ENCODE measurements around the gene VIPR1.
"Not testable (repeated sequence)": the region's sequence is repeated elsewhere in the genome, so short reads cannot be mapped to it uniquely, and the experiment has no call there.

Gene VIPR1

GRCh38 chr3:42537350-42537749 is 34.9 kb downstream of the VIPR1 start:
- no peak for DNase-seq

- no peak for DNase-seq
Observed at GRCh38 chr3:42539871-42540714, 37.6 kb downstream of the VIPR1 start.

GRCh38 chr3:42541079-42541478 is 38.6 kb downstream of the VIPR1 start:
- DNase-seq: no peak

GRCh38 chr3:42544492-42545283 is 42.2 kb downstream of the VIPR1 start:
- no peak for DNase-seq

GRCh38 chr3:42545284-42545900 is 42.9 kb downstream of the VIPR1 start:
- no peak for DNase-seq

GRCh38 chr3:42546691-42547213 is 44.3 kb downstream of the VIPR1 start:
- no peak for DNase-seq

GRCh38 chr3:42547401-42547945 is 45.0 kb downstream of the VIPR1 start:
- DNase-seq: no peak

- no peak for DNase-seq
Observed at GRCh38 chr3:42549131-42549530, 46.7 kb downstream of the VIPR1 start.

GRCh38 chr3:42550250-42550649 is 47.8 kb downstream of the VIPR1 start:
- no peak for DNase-seq

GRCh38 chr3:42552830-42553229 is 50.4 kb downstream of the VIPR1 start:
- no peak for DNase-seq

- DNase-seq: no peak
Observed at GRCh38 chr3:42556089-42556632, 53.7 kb downstream of the VIPR1 start.

- DNase-seq: not testable (repeated sequence)
Observed at GRCh38 chr3:42556817-42557216, 54.4 kb downstream of the VIPR1 start.

- DNase-seq: no peak
Observed at GRCh38 chr3:42557854-42558253, 55.4 kb downstream of the VIPR1 start.

GRCh38 chr3:42562047-42562907 is 59.8 kb downstream of the VIPR1 start:
- no peak for DNase-seq

- DNase-seq: no peak
Observed at GRCh38 chr3:42569593-42570142, 67.2 kb downstream of the VIPR1 start.

GRCh38 chr3:42572278-42572677 is 69.8 kb downstream of the VIPR1 start:
- no peak for DNase-seq

GRCh38 chr3:42575137-42575741 is 72.8 kb downstream of the VIPR1 start:
- no peak for DNase-seq

- DNase-seq: no peak
Observed at GRCh38 chr3:42578054-42578453, 75.6 kb downstream of the VIPR1 start.

GRCh38 chr3:42579346-42579745 is 76.9 kb downstream of the VIPR1 start:
- DNase-seq: not testable (repeated sequence)

- no peak for DNase-seq
Observed at GRCh38 chr3:42581400-42581708, 78.9 kb downstream of the VIPR1 start.

All from NCI-H1436 (cell line).